ENCODE measurements around the gene SLC41A3.

DNA sequence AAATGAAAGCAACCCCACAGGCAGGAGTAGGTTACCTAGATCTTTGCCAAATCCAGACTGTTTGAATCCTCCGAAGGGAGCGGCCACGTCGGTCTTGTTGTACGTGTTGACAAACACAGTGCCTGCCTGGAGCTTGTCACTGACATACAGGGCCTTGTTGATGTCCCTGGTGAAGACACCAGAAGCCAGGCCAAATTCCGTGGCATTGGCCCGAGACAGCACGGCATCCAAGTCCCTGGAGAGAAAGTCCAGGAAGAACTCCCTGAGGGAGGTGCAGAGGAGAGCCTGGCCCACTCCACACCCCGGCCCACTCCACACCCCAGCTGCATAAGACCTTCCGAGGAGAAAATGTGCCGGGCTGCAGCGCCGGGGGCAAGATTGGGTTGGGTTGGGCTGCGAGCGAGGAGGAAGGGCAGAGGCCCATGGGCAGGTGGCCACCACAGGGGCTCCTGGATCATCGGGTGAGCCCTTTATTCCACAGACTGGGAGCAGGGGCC, 21.8 kb upstream of the SLC41A3 start:
- no peak for TF ChIP-seq CTCF (IDR thresholded peaks at IDR 0.05; ENCODE audit: low read depth, low read length, missing input control)
- no peak for TF ChIP-seq FOXA1 (IDR thresholded peaks at IDR 0.05)
- no peak for TF ChIP-seq SP1 (IDR thresholded peaks at IDR 0.05)
- no peak for TF ChIP-seq GABPA (IDR thresholded peaks at IDR 0.05 in 1 of 2, conservative IDR thresholded peaks at IDR 0.05 in 1 of 2)
- TF ChIP-seq, protein P1, sequence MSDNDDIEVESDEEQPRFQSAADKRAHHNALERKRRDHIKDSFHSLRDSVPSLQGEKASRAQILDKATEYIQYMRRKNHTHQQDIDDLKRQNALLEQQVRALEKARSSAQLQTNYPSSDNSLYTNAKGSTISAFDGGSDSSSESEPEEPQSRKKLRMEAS (IDR thresholded peaks at IDR 0.05), result no peak
- TF ChIP-seq, protein P2, sequence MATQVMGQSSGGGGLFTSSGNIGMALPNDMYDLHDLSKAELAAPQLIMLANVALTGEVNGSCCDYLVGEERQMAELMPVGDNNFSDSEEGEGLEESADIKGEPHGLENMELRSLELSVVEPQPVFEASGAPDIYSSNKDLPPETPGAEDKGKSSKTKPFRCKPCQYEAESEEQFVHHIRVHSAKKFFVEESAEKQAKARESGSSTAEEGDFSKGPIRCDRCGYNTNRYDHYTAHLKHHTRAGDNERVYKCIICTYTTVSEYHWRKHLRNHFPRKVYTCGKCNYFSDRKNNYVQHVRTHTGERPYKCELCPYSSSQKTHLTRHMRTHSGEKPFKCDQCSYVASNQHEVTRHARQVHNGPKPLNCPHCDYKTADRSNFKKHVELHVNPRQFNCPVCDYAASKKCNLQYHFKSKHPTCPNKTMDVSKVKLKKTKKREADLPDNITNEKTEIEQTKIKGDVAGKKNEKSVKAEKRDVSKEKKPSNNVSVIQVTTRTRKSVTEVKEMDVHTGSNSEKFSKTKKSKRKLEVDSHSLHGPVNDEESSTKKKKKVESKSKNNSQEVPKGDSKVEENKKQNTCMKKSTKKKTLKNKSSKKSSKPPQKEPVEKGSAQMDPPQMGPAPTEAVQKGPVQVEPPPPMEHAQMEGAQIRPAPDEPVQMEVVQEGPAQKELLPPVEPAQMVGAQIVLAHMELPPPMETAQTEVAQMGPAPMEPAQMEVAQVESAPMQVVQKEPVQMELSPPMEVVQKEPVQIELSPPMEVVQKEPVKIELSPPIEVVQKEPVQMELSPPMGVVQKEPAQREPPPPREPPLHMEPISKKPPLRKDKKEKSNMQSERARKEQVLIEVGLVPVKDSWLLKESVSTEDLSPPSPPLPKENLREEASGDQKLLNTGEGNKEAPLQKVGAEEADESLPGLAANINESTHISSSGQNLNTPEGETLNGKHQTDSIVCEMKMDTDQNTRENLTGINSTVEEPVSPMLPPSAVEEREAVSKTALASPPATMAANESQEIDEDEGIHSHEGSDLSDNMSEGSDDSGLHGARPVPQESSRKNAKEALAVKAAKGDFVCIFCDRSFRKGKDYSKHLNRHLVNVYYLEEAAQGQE (IDR thresholded peaks at IDR 0.05), result no peak
- no peak for TF ChIP-seq TAF1 (conservative IDR thresholded peaks at IDR 0.05)
- no peak for TF ChIP-seq JUND (IDR thresholded peaks at IDR 0.05)

Data from liver (tissue), 3 donors.